GM21367 (cell line): Measurements from ENCODE around the gene CEP72.
"Not testable (repeated sequence)": the region's sequence is repeated elsewhere in the genome, so short reads cannot be mapped to it uniquely, and the experiment has no call there.

ENCODE experiments used
- ATAC-seq: cut with Tn5 transposase; IDR thresholded peaks from one replicate; pipeline ENCODE4 v1.9.1; 2021; ENCODE audit not compliant: unreplicated experiment

CEP72 gene

GRCh38 chr5:669111-669841 lies 57.1 kb downstream of the CEP72 start:
- no peak for ATAC-seq

DNA sequence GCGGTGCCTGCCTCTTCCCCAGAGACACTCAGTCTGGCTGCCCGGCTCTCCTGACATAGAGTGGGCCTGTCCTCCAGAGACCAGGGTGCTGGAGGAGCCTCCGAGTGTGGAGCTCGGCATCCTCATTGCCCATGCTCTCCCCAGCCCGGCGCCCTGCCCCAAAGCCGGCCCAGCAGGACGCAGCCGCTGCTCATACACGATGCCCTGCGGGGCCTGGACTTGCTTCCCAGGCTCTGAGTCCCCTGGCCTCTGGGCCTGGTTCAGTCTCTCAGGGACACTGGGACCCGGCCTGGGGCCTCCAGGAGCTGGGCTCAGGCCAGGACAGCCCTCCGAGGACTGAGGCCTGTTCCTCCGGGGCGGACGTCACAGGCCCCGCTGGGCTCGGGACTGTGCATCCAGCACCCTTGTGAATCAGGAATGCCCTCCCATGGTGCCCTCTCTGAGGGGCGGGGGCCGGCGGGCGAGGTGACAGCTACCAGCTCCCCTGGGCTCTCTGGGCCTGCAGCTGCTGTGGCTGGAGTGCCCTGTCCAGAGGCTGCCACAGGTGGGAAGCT lies 57.8 kb downstream of the CEP72 start:
- ATAC-seq = no peak

- no peak for ATAC-seq
Measured at GRCh38 chr5:670396-671270, 58.5 kb downstream of the CEP72 start.

DNA sequence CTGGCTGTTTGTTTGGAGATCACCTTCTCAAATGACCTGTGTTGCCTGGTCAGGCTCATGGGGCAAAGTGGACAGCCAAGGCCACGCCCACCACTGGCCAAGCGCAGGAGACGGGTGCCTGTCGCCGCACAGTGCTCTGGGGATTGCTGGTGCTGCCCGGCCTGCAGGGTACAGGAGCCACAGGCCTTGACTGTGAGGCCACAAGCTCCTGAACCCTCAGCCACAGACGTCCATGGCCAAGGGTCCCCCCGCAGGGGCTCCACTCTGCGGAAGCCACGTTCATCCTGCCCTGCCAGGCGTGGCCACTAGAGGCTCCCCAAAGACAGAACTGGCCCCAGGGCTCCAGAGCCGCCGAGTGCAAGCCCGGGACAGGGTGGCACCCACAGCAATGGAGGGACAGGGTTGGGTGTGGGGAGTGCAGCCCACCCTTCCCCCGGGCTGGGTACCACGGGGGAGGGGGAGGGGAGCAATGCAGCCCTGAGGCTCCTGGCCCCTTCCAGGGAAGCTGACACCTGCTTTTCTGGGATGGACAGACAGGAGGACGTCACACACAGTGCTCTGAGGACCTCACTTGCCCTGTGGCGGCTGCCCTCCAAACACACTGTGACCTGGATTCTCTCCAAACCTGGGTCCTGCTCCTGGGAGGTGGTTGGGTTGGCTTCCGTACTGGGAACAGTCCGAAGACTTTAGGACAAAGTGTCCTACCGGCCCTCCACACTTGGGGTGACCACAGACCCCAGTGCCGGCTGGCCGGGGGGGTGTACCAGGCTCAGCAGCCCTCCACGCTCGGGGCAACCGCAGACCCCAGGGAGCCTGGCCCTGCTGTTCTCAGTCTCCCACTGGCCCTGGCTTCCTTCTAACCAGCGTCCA lies 59.6 kb downstream of the CEP72 start:
- peak; percentile 57 for ATAC-seq

- ATAC-seq = no peak
Measured at GRCh38 chr5:672329-673160, 60.4 kb downstream of the CEP72 start.

DNA sequence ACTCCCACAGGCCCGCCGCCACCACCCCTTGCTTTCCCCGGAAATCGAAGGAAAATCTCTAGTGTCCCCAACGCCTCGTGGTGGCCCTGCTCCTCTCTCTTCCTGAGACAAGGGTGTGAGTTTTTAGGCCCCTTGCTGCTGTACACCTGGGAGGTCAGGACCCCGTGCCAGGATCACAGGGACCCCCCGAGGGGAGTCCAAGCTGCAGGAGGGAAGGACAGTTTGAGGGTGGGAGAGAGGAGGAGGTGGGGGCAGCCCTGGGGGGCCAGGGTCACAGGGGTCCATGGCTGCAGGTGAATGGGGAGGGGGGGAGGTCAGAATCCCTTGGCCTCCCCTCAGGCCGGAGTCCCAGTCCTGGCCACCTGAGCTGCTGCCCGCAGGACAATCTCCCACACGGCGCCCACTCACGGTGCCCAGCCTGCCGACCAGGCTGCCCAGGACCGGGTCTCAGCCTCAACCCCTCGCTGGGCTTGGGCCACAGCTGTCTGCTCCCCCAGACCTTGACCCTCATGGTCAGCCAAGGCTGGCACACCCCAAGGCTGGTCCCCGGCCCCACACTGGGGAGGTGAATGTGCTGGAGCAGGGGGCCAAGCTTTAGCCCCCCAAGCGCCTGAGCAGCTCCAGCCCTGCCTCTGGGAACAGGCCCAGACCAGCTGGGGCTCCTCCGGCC lies 61.2 kb downstream of the CEP72 start:
- no peak for ATAC-seq

DNA sequence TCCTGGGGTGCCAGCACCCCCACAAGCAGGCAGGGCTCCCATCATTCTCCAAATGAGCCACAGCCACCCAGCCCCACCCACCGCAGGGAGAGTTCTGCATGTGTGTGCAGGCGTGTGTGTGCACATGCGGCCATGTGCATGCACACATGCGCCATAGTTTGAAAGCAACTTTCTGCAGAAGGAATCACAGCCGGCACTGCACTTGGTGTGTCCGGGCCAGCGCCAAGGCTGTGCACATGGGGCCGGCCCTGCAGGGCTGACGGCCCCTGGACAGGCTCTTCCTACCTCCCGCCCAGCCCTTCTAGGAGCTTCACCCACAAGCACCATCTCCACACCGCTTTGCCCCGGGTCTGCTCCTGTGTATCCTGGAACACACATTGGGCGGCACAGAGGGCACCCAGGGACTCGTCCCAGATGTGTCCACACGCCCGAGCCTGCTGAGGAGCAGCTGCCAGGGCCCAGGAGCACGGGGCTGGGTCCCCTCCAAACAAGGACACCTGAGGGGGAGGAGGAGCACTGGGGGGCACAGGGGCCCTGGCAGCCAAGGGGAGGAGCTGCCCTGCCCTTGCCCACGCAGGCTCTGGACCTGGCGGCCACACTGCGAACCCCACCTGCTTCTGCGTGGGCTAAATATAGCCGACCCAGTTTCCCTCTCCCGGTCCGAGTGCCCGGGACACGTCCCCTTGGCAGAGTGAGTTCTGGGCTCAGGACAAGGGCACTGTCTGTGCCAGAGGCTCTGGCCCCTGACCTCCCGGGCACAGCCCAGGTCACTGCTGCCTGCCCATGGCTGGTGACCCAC lies 61.9 kb downstream of the CEP72 start:
- no peak for ATAC-seq

DNA sequence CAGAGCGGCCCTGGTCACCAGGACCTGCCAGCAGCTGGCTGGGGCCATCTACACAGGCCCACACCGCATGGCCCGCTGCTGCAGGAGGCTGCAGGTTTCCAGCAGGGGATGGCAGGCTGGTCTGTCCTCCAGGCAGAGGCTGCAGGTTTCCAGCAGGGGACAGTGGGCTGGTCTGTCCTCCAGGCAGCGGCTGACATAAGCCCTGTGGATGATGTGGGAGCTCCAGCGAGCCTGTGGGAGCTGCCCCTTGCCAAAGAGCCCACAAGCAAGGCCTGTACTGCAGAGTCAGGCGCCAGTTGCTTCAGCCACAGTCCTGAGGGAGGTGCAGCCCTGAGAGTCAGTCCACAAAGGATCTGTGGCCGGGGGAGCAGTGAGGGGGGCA lies 62.5 kb downstream of the CEP72 start:
- ATAC-seq = no peak

GRCh38 chr5:675111-675870 lies 63.2 kb downstream of the CEP72 start:
- ATAC-seq = no peak

DNA sequence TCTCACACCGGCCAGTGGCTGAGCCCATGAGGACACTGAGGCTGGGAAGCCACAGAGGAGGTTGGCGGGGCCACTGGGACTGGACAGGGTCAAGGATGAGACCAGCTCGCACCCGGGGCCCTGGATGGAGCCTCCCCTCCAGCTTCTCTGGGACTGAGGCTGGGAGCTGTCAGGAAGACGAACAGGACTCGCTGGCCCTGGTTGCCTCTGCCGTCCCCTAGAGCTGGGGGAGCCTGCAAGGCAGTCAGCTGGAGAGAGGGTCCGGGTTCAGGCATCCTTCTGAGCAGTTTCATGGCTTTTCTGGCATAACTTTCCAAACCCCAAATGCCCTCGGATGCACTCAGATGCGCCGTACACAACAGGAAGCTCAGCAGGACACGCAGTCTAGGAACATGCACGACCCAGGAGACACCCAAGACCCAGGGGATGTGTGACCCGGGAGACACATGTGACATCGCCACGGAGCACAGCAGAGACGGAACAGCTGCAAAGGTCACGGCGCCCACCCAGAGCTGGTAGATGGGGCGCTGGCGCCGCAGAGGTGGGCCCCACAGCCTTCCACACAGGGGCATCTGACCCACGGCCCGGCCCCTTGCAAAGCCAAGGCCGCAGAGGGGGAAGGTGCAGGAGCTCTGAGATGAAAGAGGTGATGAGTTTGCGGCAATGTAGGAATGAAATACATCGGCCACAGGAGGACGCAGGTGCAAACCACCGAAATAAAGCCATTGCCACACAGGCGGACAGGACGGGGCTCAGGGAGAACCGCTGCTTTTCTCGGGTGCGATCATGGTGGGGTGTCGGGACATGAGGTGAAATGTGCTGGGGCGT lies 63.9 kb downstream of the CEP72 start:
- ATAC-seq = no peak

- no peak for ATAC-seq
Measured at GRCh38 chr5:676699-677076, 64.5 kb downstream of the CEP72 start.

DNA sequence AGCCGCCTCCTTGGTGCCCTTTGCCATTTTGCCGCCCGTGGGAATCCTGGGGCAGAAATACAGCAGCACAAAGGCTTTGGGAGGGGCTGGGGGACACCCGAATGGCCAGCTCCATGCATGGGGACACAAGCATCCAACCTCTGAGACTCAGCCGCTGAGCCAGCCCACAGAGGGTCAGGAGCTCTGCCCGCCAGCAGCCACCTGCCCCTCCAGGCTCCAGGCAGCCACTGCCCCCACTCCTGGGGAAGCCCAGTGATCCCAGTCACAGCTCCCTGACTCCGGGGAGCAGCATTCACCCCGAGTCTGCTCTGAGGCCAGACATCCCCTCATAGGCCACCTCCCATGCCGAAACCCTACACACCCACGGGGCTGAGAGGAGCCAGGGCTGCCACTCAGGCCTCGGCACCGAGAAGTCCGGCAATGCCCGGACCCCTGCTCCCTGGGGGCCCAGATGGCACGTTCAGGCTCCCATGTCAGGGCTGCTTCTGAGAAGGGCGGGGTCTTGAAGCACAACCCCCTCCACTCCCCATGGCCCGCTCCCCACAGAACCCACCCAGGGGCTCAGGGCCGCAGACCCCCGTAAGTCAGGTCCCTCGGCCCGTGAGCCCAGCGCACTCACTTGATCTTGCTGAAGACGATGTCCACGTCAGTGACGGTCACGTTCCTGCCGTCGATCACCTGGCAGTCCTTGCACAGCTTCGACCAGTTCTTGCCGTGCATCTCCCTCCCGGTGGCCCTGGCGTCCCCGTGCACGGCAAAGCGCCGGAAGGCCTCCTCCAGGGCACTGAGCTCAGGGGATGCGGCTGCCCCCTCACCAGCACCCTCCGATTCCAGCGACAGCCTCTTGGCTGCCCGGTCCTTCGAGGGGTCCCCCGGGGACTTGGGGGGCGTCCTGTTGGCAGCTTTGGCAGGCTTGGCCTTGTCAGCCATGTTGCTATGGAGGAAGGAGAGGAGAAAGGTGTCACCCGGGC lies 65.3 kb downstream of the CEP72 start:
- ATAC-seq = no peak

DNA sequence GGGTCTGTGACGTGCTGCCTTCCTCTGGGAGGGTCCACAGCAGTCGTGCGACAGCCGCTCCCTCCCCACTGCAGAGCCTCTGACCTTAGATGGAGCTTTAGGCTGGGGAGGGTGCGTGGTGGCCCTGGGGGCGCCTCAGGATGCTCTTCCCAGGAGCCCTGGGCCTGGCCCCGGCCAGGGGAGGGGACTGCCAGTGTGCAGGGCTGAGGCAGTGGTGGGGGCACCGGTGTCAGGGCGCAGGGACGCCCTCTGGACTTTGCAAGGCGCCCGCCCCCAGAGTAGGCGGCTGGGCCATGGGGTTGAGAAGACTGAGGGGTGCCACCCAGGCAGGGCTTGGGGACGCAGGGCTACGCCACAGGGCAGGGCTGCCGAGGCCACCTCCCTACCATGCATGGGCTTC lies 66.4 kb downstream of the CEP72 start:
- ATAC-seq = not testable (repeated sequence)

DNA sequence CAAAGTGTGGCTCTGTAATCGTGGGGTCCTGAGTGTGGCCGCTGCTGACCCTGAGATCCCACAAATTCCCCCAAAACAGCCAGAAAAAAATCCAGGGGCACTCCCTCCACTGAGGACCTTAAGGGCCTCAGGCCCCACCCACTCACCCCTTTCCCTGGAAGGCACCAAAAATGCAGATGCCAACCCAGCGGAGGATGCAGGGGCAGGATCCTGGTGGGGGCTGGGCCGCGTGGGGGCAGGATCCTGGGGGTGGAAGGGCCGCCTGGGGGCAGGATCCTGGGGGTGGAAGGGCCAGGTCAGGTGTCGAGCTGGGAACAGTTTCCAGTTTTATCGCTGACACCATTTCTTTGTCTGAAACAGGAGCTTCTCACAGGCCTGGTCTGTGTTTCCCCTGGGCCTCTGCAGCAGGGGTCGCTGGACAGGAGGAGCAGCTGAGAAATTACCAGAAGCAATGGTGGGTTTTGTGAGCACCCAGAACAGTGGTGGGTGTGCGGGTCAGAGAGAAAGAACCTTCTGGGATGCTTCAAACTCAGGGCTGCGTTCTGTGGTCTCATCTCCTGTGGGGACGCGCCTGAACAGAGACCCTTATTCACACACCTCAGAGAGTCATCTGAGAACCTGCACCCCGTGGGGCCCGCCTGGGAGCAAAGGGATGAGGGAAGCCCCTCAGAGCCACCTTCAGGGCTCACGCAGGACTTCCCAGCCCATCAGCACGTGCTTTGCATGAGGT lies 67.2 kb downstream of the CEP72 start:
- not testable (repeated sequence) for ATAC-seq

DNA sequence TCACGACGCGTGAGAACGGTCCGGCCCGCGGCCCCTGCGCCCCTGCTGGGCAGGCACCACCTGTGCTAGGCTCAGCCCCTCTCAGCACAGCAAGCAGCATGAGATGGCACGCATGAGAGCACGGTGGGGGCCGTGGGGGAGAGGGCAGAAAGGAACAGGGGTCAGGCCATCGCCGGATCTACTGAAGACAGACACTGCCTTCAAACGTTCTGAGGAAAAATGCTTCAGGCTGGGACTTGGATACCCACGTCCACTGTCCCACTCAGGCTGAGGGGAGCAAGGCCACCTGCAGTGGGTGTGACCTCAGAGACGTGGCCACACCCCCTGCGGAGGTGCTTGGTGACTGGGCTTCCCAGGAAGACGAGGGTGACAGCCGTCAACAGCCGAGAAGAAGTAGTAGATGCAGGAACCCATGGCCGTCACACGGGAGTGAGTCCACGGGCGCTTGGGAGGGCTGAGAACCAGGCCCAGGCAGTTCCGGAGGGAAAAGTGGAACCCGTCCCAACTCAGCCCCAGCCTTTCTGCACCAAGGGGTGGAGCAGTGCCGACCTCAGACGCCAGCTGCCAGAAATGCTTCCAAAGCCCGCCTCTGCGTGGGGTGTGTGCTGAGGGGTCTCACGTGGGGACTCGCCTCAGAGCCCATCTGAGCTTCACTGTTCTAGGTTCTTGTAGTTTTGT lies 68.1 kb downstream of the CEP72 start:
- ATAC-seq = not testable (repeated sequence)
